K562 (cell line): ENCODE results near the gene APEX2. TPM values are rescaled to one million over a fixed set of nuclear protein-coding genes. Genes with fewer than 3 reads are reported as not detected.

Source experiments
- ATAC-seq: fragments of 200-7000 bp; cut with Tn5 transposase; 3 replicates; pipeline ENCODE4 v1.9.1; 2020; ENCODE audit warnings: moderate library complexity
- BruUV-seq: library from RNA; stranded (reverse); fragments of 400-500 nt; replicated peaks from 2 replicates; lab custom pipeline; 2021; lab: Mats Ljungman, UMichigan
- CTCF ChIA-PET: fragments of 300-600 bp; formaldehyde crosslinking; extraction: SDS; loops from one replicate; lab custom pipeline; 2021; ENCODE audit warnings: low intra/inter-chr PET ratio; lab: Yijun Ruan, JAX
- POLR2A ChIA-PET: fragments of 300-600, 350-650 bp; sonication (Branson Sonifier 250); formaldehyde crosslinking; extraction: SDS; loops from one replicate; lab custom pipeline; 2021; ENCODE audit warnings: antibody characterized with exemption, inconsistent platforms; lab: Yijun Ruan, JAX
- DNase-seq, 4 experiments: peaks; one replicate each; pipeline versions ENCODE4 v3.0.0 to v3.0.0-alpha.2; 2011 to 2018; ENCODE audit warnings: low spot score in 3 of 4, mixed read lengths in 3 of 4; ENCODE audit errors: extremely low read depth in 1 of 4
- FAIRE-seq: peaks from 2 replicates; lab custom pipeline; 2011; peaks lifted over from hg19 to GRCh38; lab: Jason Lieb, UNC
- H2AFZ ChIP-seq: 2 replicates; pipeline ENCODE4 v1.6.0; 2011; ENCODE audit warnings: low read depth, low read length, control low read depth, inconsistent platforms
- H3K27ac ChIP-seq: fragments of 200-600 bp; 3 replicates; pipeline ENCODE4 v1.8.0; 2011; ENCODE audit warnings: low read depth, mild to moderate bottlenecking, control low read depth, inconsistent platforms, low read length, moderate library complexity, mixed read lengths; ENCODE audit errors: extremely low read depth
- H3K27me3 ChIP-seq, 2 experiments: fragments of 300-600 bp in 1 of 2; 2 replicates in 1 of 2; 3 replicates in 1 of 2; pipeline versions ENCODE4 v1.6.0 to v1.8.0; 2011; ENCODE audit warnings: inconsistent platforms in 2 of 2, low read length in 2 of 2, mild to moderate bottlenecking in 1 of 2, mixed read lengths in 1 of 2, moderate library complexity in 1 of 2; ENCODE audit not compliant: control insufficient read depth in 2 of 2, insufficient read depth in 2 of 2
- H3K36me3 ChIP-seq: fragments of 300-600 bp; 3 replicates; pipeline ENCODE4 v1.8.0; 2011; ENCODE audit warnings: mild to moderate bottlenecking, low read length, inconsistent platforms; ENCODE audit not compliant: control insufficient read depth, insufficient read depth
- H3K4me1 ChIP-seq, 2 experiments: fragments of 200-600 bp in 1 of 2; replicated peaks in 1 of 2; 2 replicates in 1 of 2; 3 replicates in 1 of 2; pipeline versions ENCODE4 v1.5.1 to v1.8.0; 2011; ENCODE audit warnings: inconsistent platforms in 2 of 2, low read length in 2 of 2, mild to moderate bottlenecking in 1 of 2, mixed read lengths in 1 of 2, moderate library complexity in 1 of 2; ENCODE audit not compliant: control insufficient read depth in 2 of 2, insufficient read depth in 2 of 2
- H3K4me2 ChIP-seq: 2 replicates; pipeline ENCODE4 v1.6.1; 2011; ENCODE audit warnings: low read length, control low read depth, inconsistent platforms, mixed read lengths; ENCODE audit not compliant: insufficient read depth
- H3K4me3 ChIP-seq: fragments of 200-600 bp; sonication (generic), shearing (Covaris generic); 2 replicates; pipeline ENCODE4 v1.5.1; 2016; ENCODE audit warnings: control low read depth, inconsistent platforms
- H3K79me2 ChIP-seq: fragments of 200-600 bp; 3 replicates; pipeline ENCODE4 v1.8.0; 2011; ENCODE audit warnings: low read length, inconsistent platforms; ENCODE audit not compliant: control insufficient read depth, insufficient read depth
- H3K9ac ChIP-seq, 2 experiments: 2 replicates each; pipeline versions ENCODE4 v1.6.0 to v1.6.1; 2011; ENCODE audit warnings: low read depth in 2 of 2, low read length in 2 of 2, control low read depth in 1 of 2, inconsistent platforms in 1 of 2, mild to moderate bottlenecking in 1 of 2, mixed read lengths in 1 of 2; ENCODE audit not compliant: insufficient read depth in 1 of 2
- H3K9me1 ChIP-seq: one replicate; pipeline ENCODE4 v1.6.0; 2011; ENCODE audit warnings: inconsistent platforms, mild to moderate bottlenecking, low read length, moderate library complexity; ENCODE audit not compliant: control insufficient read depth, insufficient read depth
- H3K9me3 ChIP-seq: replicated peaks from 2 replicates; pipeline ENCODE4 v1.5.1; 2011; ENCODE audit warnings: low read depth, low read length, inconsistent platforms; ENCODE audit not compliant: control insufficient read depth, insufficient read depth
- H4K20me1 ChIP-seq: replicated peaks from 2 replicates; pipeline ENCODE4 v1.6.1; 2011; ENCODE audit warnings: low read length, inconsistent platforms, mixed read lengths; ENCODE audit not compliant: control insufficient read depth, insufficient read depth
- GMEB1 ChIP-seq: fragments of 250-450 bp; sonication (Bioruptor Pico); IDR thresholded peaks from 2 replicates; pipeline ENCODE4 v1.4.0; 2020; ENCODE audit warnings: mild to moderate bottlenecking
- HMG20B ChIP-seq: fragments of 250-450 bp; sonication (Bioruptor Pico); IDR thresholded peaks from 2 replicates; pipeline ENCODE4 v1.5.0; 2021; ENCODE audit warnings: mild to moderate bottlenecking
- LARP7 ChIP-seq: fragments of 450-650 bp; IDR thresholded peaks from 2 replicates; pipeline ENCODE4 v1.6.1; 2016
- NFIC ChIP-seq: fragments of 450-650 bp; IDR thresholded peaks from 2 replicates; pipeline ENCODE4 v1.6.1; 2017; ENCODE audit warnings: mild to moderate bottlenecking, inconsistent platforms
- RBM25 ChIP-seq: fragments of 200-400 bp; formaldehyde crosslinking; IDR thresholded peaks from 2 replicates; pipeline ENCODE4 v1.6.1; 2018; ENCODE audit warnings: low read length, low read depth, moderate library complexity; ENCODE audit not compliant: severe bottlenecking
- SRSF9 ChIP-seq: fragments of 200-400 bp; formaldehyde crosslinking; IDR thresholded peaks from 2 replicates; pipeline ENCODE4 v1.6.1; 2017; ENCODE audit warnings: low read depth, low read length, borderline replicate concordance
- USF1 ChIP-seq: sonication (generic); formaldehyde crosslinking; IDR thresholded peaks from 2 replicates; pipeline ENCODE4 v1.9.0; 2022; ENCODE audit warnings: mild to moderate bottlenecking, missing genetic modification reagents
- ZNF224 ChIP-seq: sonication (generic); formaldehyde crosslinking; IDR thresholded peaks from 2 replicates; pipeline ENCODE4 v1.8.0; 2022; ENCODE audit warnings: mild to moderate bottlenecking, missing genetic modification reagents
- ZNF24 ChIP-seq: fragments of 450-650 bp; IDR thresholded peaks from 2 replicates; pipeline ENCODE4 v1.6.1; 2016
- ZNF277 ChIP-seq: fragments of 250-450 bp; sonication (Bioruptor Pico); IDR thresholded peaks from 2 replicates; pipeline ENCODE4 v1.8.0; 2022; ENCODE audit warnings: inconsistent platforms, mild to moderate bottlenecking, moderate library complexity, borderline replicate concordance
- ZNF311 ChIP-seq: fragments of 250-450 bp; sonication (Bioruptor Pico); IDR thresholded peaks from 2 replicates; pipeline ENCODE4 v1.4.0; 2020; ENCODE audit warnings: mild to moderate bottlenecking, moderate library complexity
- ZNF511 ChIP-seq: sonication (generic); formaldehyde crosslinking; IDR thresholded peaks from 2 replicates; pipeline ENCODE4 v1.8.0; 2022; ENCODE audit warnings: mild to moderate bottlenecking, missing genetic modification reagents
- ZNF589 ChIP-seq: fragments of 200-800 bp; sonication (Bioruptor generic); IDR thresholded peaks from 2 replicates; pipeline ENCODE4 v1.6.1; 2016; ENCODE audit warnings: low read depth, missing genetic modification characterization, missing compliant biosample characterization
- WGBS: fragments of 100-300 bp; shearing (Covaris generic); methylation state at CpG from one replicate; pipeline ENCODE4 v1.1.6; 2016; ENCODE audit warnings: low coverage, mixed read lengths; ENCODE audit not compliant: insufficient coverage; ENCODE audit errors: missing lambda C conversion rate; 5-methylcytosine and 5-hydroxymethylcytosine counted together
- in situ Hi-C: fragments of 300-500 bp; cut with MboI; formaldehyde crosslinking; loops from 4 replicates; pipeline ENCODE4 v1.15.0; 2018; ENCODE audit warnings: inconsistent platforms, mixed read lengths
- intact Hi-C: fragments of 100-400 bp; cut with micrococcal nuclease; formaldehyde crosslinking; loops from 2 replicates; pipeline ENCODE4 v1.14.2; 2022
- polyA plus RNA-seq, 8 experiments: library from polyadenylated mRNA; depleted of rRNA in 4 of 8; stranded (reverse) in 5 of 8; unstranded in 3 of 8; fragments of >200 nt; fragmentation: Nextera tagmentation in 2 of 8; fragmentation: Illumina TruSeq in 1 of 8; extraction: Ambion mirVana in 2 of 8; extraction: Trizol in 1 of 8; gene quantifications; 2 replicates each; pipeline versions ENCODE4 v1.2.1 to v1.2.3, GENCODE V29; 2011 to 2014; ENCODE audit warnings: inconsistent platforms in 1 of 8, missing spikeins in 1 of 8
- total RNA-seq, 7 experiments: library from RNA; depleted of rRNA in 6 of 7; stranded (reverse); fragments of >200 nt in 6 of 7; fragmentation: Illumina TruSeq in 2 of 7; extraction: Trizol in 2 of 7; gene quantifications; 2 replicates each; pipeline versions ENCODE4 v1.2.1 to v1.2.3, GENCODE V29; 2011 to 2021; ENCODE audit warnings: low replicate concordance in 1 of 7

The APEX2 gene
- total and polyA plus RNA-seq, 9 of the 15 experiments (the other 6 are each of a cell fraction or from before 2014, with no cell fraction given), result 9.4 to 34.2 (median 25.9) TPM

- H3K79me2 ChIP-seq, result no peaks in the 10 kb centered on the region
- no peak overlapping the region for H3K9ac ChIP-seq
- 0% methylated on average over 1 of the region's 1 CpG for WGBS
- no peak overlapping the region for H3K4me3 ChIP-seq
- H3K4me1 ChIP-seq, result no peaks in the 10 kb centered on the region
- TF ChIP-seq SRSF9, result no peak
- TF ChIP-seq RBM25, result no peak
- TF ChIP-seq ZNF24, result no peak
- no peak for TF ChIP-seq ZNF311
- no peak for TF ChIP-seq ZNF589
- no peak for TF ChIP-seq USF1
- no peak for TF ChIP-seq GMEB1 (CRISPR knock-in tag)
- no peak for TF ChIP-seq ZNF511 (CRISPR knock-in tag)
- TF ChIP-seq ZNF224 (CRISPR knock-in tag), result no peak
- no peak for TF ChIP-seq NFIC
- no peak for TF ChIP-seq HMG20B (CRISPR knock-in tag)
- no peak for TF ChIP-seq LARP7
- TF ChIP-seq ZNF277 (CRISPR knock-in tag), result no peak
- H3K9me1 ChIP-seq, result no peaks in the 10 kb centered on the region
- no peak overlapping the region for H3K4me2 ChIP-seq
- CTCF ChIA-PET, result no interaction called here
- H2AFZ ChIP-seq, result no peak overlapping the region
- intact Hi-C loops (no loop called here), in situ Hi-C loops (no loop called here)
- no peaks in the 10 kb centered on the region for H3K36me3 ChIP-seq
- H4K20me1 ChIP-seq, result no peaks in the 10 kb centered on the region
- H3K27me3 ChIP-seq, result no peaks in the 10 kb centered on the region; a peak in 1 of 5 replicates
- H3K27ac ChIP-seq, result no peak overlapping the region
- POLR2A ChIA-PET, result interaction anchor here (0.6 kb wide), 1 partner anchor 205 kb away, joined by 3 read pairs; no protein-coding TSS in a partner anchor
- no peak for ATAC-seq
- no peaks in the 10 kb centered on the region for H3K9me3 ChIP-seq
- no peak for FAIRE-seq
- no peak for DNase-seq
- no TSS peak for BruUV-seq
Observed at GRCh38 chrX:54961750-54962149, 38.4 kb upstream of the APEX2 start.
